Ramos (cell line): ENCODE data around the gene RNASE13.
"Not testable (repeated sequence)": the region's sequence is repeated elsewhere in the genome, so short reads cannot be mapped to it uniquely, and the experiment has no call there.

Experiments
- in situ Hi-C: fragments of 300-500 bp; cut with MboI; formaldehyde crosslinking; loops from one replicate; pipeline ENCODE4 v1.14.3; 2022; ENCODE audit warnings: low sequenced_read_pairs; ENCODE audit not compliant: unreplicated experiment

RNASE13 gene

GRCh38 chr14:21043387-21043973 lies 8.9 kb upstream of the RNASE13 start:
- in situ Hi-C loops, result no loop called here

DNA sequence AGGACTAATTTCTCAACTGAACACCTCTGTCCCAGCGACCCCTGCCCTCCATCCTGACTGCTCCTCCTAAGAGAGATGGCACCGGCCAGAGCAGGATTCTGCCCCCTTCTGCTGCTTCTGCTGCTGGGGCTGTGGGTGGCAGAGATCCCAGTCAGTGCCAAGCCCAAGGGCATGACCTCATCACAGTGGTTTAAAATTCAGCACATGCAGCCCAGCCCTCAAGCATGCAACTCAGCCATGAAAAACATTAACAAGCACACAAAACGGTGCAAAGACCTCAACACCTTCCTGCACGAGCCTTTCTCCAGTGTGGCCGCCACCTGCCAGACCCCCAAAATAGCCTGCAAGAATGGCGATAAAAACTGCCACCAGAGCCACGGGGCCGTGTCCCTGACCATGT lies 8.3 kb upstream of the RNASE13 start:
- in situ Hi-C loops, result no loop called here

- in situ Hi-C loops, result no loop called here
Observed at GRCh38 chr14:21041676-21042433, 7.2 kb upstream of the RNASE13 start, which contains the start of gene RNASE7. Gene RNASE7, plus strand, starts transcription at chr14:21042362. Its CDS starts 631 bp downstream, at chr14:21042993.

GRCh38 chr14:21040941-21041340 lies 6.3 kb upstream of the RNASE13 start:
- in situ Hi-C loops, result not testable (repeated sequence)

GRCh38 chr14:21040370-21040925 lies 5.8 kb upstream of the RNASE13 start:
- in situ Hi-C loops, result no loop called here

DNA sequence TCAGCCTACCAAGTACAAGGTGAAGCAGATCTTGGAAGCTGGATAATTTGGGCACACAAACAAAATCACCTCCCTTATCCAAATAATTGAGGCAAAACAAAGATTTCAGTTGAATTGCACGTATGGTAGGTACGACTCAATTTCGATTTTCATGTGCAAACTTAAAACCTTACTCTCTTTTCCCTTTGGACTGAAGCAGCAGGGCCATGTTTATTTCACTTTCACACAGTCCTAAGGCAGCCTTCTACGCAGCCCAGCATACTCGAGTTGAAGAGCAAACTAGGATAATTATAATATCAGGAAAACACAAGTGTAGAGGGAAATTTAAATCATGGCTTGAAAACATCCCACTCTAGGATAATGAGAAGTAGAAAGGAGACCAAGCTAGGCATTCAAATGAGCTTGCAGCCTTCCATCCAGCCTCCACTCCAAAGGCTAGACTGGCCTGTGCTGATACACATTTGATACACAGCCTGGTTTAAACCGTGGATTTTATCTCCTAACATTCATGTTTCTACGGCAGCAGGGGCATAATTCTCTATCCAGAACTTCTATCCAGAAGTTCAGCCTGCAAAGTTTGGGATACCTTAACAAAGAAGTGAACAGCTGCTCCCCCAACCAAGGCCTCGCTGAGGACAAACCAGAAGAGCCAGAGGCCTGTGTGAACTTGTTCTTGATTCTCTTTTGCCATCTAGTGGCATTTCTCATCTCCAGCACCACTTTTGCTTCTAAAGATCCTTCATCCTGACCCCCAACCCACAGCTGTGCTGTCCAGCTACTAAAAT lies 5.2 kb upstream of the RNASE13 start:
- in situ Hi-C loops, result no loop called here

- in situ Hi-C loops, result no loop called here
Observed at GRCh38 chr14:21038441-21039422, 4.1 kb upstream of the RNASE13 start.

- in situ Hi-C loops, result no loop called here
Observed at GRCh38 chr14:21037156-21037555, 2.5 kb upstream of the RNASE13 start.

DNA sequence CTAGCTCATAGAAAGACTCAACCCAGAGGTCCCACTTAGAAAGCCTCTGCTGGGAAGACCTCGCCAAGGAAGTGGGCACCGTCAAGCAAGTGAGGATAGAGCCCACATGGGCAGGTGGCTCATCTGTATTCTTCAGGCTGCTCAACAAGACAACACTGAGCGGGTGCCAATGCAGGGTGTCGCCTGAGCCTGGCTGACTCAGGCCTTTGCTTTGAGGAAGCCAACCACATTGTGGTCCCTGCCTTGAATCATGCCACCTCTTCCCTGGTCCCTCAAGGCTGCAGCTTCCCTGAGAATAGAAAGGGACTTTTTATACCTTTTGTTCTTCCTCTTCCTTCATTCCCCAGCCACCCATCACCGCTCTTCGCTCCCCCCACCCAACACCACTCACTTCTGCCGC lies 2.1 kb upstream of the RNASE13 start:
- in situ Hi-C loops, result no loop called here

- in situ Hi-C loops, result no loop called here
Observed at GRCh38 chr14:21033133-21033698, 1.4 kb downstream of the RNASE13 start.

DNA sequence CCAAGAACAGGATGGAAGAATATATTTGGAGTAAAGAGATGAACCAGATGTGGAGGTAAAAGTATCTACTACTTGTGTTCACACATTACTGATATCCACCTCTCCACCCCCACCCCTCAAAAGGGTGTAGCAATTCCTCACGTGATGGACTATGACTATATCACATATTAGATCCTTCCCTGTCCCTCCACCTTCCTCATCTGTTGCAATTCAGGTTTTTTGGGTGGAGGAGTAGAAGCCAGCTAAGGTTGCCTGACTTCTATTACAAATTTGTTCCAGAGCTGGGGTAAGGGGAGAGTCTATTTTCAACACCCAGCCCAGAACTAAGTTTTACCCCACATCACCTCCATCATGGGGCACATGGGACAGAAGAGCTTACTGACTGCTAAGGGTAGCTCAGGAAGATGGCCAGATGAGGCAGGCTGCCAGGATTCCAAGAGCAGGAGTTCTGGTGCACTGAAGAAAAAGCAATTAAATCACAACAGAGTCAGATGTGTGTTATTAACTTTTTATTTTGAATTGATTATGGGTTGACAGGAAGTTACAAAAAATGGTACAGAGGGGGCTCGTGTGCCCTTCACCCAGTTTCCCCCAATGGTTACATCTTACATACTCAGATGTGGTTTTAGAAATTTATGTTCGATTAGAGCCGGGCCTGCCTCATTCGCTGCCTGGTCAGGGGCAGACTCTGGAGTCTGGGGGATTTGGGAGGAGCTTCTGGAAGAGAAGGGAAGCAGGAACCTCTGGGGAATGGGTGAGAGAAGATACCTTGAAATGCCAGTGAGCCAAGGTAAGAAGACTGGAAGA lies 2.1 kb downstream of the RNASE13 start:
- in situ Hi-C loops, result no loop called here

- in situ Hi-C loops, result no loop called here
Observed at GRCh38 chr14:21030531-21030930, 4.1 kb downstream of the RNASE13 start.

GRCh38 chr14:21029917-21030316 lies 4.7 kb downstream of the RNASE13 start, which contains the start of gene TPPP2:
Gene TPPP2, plus strand, starts transcription at chr14:21030217. Its CDS starts 365 bp downstream, at chr14:21030582.
- in situ Hi-C loops, result no loop called here

DNA sequence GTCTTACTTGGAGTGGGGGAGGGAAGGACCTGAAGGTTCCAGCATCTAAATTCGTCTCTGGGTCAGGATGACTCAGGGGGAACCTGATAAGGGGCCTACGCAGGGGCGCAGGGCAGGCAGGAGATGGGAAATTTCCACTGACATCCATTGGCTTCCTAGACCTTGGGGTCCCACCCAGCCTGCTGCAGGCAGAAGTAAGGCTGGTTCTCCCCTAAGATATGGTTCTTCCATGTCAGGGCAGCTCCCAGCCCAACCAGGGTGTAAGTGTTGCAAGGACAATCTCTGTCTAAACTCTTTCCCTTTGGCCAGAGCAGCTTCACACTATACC lies 7.7 kb downstream of the RNASE13 start:
- in situ Hi-C loops, result no loop called here

DNA sequence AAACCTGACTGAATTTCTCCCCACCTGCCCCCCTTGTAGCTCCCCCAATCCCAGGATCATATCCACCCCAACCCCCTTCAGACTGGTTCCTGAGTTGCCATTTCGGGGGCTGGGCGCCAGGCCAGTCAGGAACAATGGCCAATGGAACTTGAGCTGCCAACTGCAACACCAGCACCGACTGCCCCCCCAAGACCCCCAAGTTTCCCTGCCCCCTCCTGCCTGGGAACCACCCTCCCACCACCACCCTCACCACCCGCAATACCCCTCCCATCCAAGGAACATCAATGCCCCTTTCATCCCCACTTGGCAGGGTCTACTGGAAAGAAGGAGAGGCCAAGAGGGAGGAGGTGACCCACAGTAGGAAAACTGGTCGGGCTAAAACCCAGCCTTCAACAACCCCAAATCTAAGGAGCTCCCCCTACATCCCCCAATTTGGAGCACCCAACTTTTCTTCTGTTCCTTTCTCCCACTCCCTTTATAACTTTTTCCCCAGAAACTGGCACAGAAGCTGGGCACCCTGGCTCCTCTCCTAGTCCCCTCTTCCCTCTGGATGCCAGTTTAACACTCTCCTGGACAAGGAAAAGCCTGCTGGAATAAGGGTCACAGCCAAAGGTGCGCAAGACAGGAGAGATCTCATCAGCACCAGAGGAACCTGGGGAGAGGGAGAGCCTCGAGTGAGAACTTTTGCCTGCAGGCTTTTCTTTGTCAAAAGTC lies 8.2 kb downstream of the RNASE13 start:
- in situ Hi-C loops, result no loop called here

DNA sequence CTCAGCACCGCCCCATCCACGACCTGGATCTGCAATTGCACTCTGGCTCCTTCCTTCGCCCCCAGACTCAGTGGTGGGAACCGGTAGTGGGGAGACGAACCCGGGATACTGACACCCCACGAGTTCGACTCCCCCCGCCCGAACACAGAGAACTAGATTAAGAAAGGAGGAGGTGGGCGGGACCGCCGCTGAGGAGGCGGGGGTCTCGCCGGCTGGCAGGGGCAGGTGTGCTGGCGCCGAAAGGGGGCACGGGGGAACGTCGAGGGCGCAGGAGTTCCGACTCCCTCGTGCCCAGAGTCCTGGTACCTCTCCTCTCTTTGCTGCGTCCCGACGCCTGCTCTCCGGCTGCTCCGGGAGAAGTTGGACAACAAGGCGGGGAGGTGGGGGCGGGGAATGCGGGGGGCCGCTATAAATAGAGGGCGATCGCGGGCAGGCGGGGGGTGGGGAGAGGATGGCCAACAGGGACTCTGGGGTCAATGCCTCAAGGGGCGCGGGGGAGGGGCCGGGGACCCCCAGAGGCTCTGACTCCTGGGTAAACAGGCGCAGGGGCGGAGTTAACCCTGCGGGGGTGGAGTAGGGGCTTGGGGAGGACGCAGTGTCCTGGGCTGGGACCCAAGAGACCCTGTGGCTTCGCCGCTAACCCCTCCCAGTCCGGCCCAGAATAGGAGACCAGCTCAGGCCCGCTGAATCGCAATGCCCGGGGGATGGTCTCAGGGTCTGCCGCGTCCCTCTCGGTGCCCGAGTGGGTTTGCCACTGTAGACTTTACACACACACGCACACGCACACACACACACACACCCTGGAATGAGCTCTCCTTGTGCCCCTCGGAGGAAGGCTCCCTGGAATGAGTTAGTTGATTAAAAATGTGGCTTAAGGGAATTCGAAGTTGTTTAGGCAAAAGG lies 9.0 kb downstream of the RNASE13 start:
- in situ Hi-C loops, result no loop called here
